Heart left ventricle (tissue), 13 donors: ENCODE measurements around the gene RAI1.

ENCODE experiments used
- POLR2A ChIP-seq, 2 donors: fragments of 450-650 bp; IDR thresholded peaks; one replicate each; pipeline ENCODE4 v1.6.1; 2017; ENCODE audit warnings: antibody characterized with exemption in 2 of 2, mild to moderate bottlenecking in 2 of 2, moderate library complexity in 2 of 2
- TF ChIP-seq, protein P1 (sequence below), 12 donors: fragments of 200-600 bp; sonication (generic) in 4 of 12; IDR thresholded peaks; one replicate each; pipeline versions ENCODE4 v1.5.0 to v1.8.0; 2018 to 2022; ENCODE audit warnings: antibody characterized with exemption in 12 of 12, mild to moderate bottlenecking in 5 of 12
- donor health status: ischemic (EF 13 %, LVEDD 7.1; RV severe dilation, severe dysfunction).
- donor health status: DM: no; HTN: yes; CAD: no.
- donor health status: DM: no; HTN: no; CAD: no.
- donor health status: ischemic (EF 25% LVEDD 6.9; RV normal size, moderate dysfunction).
- donor health status: ischemic (EF 25% LVEDD 5.7; RV mildly dilated, moderate dysfunction).
- donor health status: ischemic (EF 35%, LVEDD 5.7; RV mildly dilated, moderate dysfunction).
- donor health status: nonischemic (EF 11% LVEDD 7.7; RV severe dilation, severe dysfunction).
- donor health status: DM: yes; HTN: yes; CAD: no.
- donor health status: PGD.
- donor health status: ischemic (EF 29% LVEDD 5.4; RV normal size, mild dysfunction).
- donor health status: nonischemic (EF 23%, LVEDD 6.1; RV moderate dilation, normal function).

GRCh38 chr17:17822189-17822588 is 140.9 kb downstream of the RAI1 start:
- TF ChIP-seq, protein P1, sequence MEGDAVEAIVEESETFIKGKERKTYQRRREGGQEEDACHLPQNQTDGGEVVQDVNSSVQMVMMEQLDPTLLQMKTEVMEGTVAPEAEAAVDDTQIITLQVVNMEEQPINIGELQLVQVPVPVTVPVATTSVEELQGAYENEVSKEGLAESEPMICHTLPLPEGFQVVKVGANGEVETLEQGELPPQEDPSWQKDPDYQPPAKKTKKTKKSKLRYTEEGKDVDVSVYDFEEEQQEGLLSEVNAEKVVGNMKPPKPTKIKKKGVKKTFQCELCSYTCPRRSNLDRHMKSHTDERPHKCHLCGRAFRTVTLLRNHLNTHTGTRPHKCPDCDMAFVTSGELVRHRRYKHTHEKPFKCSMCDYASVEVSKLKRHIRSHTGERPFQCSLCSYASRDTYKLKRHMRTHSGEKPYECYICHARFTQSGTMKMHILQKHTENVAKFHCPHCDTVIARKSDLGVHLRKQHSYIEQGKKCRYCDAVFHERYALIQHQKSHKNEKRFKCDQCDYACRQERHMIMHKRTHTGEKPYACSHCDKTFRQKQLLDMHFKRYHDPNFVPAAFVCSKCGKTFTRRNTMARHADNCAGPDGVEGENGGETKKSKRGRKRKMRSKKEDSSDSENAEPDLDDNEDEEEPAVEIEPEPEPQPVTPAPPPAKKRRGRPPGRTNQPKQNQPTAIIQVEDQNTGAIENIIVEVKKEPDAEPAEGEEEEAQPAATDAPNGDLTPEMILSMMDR (IDR thresholded peaks at IDR 0.05), result no peak
- no peak for TF ChIP-seq POLR2A (IDR thresholded peaks at IDR 0.05)
